GM10266 (cell line): ENCODE data around the gene DDX56.

Source experiments
- DNase-seq: peaks from one replicate; pipeline ENCODE4 v3.0.0; 2012; ENCODE audit errors: extremely low spot score
- CTCF ChIP-seq: IDR thresholded peaks from 2 replicates; pipeline ENCODE4 v1.5.1; 2012; ENCODE audit warnings: mild to moderate bottlenecking, low read depth; ENCODE audit not compliant: control insufficient read depth, insufficient read depth; ENCODE audit errors: missing control alignments

Gene DDX56

GRCh38 chr7:44537442-44537841 lies 36.3 kb downstream of the DDX56 start:
- DNase-seq, result no peak
- TF ChIP-seq CTCF, result no peak

DNA sequence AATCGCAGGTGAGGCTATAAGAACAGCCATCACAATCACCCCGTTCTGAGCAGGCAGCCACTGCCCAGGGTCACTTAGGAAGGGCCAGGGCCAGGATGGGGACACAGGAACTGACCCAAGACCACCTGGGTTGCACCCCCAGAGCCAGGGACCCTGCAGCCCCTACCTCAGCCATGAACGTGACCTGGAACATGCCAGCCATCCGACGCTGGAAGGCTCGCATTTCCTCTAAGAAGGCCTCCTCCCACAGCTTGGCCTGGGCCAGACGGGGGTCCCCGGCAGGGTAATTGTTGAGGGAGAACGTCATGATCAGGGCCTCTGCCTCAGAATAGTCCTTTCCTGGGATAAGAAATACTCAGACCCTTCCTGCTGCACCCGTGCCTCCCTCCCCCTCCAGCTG lies 37.6 kb downstream of the DDX56 start:
- TF ChIP-seq CTCF, result no peak
- no peak for DNase-seq

- TF ChIP-seq CTCF, result no peak
- DNase-seq, result no peak
Observed at GRCh38 chr7:44535348-44536064, 38.2 kb downstream of the DDX56 start.

DNA sequence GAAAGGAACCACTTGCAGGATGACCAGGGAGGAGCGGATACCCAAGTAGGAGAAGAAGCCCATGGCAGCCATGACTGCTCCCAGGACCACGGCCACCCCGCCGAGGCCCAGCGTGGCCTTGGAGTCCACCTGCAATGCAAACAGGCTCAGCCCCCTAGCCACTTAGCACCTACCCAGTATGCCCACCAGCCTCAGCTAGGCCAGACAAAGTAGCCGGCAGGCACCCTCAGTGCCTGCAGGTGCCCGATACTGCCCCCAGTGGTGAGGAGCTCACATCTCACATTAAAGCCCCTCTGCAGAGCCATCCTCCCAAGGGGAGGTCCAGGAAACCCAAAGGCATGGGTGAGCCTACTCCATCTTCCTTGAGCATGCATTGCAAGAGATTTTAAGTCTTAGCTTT lies 39.2 kb downstream of the DDX56 start:
- DNase-seq, result peak; percentile 80
- peak; percentile 58 for TF ChIP-seq CTCF

DNA sequence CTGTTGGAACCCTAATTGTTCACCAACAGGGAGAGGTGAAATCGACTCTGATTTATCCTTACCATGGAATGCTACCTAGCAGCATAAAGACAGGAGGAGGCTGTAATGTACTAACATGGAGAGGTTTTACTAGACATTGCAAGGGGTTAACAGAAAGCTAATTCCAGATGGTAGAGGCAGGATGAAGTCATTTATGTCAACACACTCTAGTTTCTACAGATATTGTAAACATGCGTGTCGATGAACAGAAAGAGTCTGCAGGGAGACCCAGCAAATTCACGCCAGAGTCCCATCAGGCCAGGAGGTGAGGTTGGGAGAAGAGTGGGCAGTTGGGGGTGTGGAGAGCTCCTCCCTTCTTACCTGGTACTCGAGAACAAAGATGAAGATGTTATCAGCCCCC lies 39.6 kb downstream of the DDX56 start:
- no peak for DNase-seq
- no peak for TF ChIP-seq CTCF

- TF ChIP-seq CTCF, result no peak
- no peak for DNase-seq
Observed at GRCh38 chr7:44533301-44534055, 40.2 kb downstream of the DDX56 start.
